Right forelimb (tissue), 1 donor: ENCODE results near the gene SLC6A11.
A peak's percentile ranks its signal among the peaks of the same experiment; 100 is the strongest.

Experiments used
- DNase-seq: peaks from one replicate; pipeline ENCODE4 v3.0.0-alpha.2; 2018

The SLC6A11 gene

DNA sequence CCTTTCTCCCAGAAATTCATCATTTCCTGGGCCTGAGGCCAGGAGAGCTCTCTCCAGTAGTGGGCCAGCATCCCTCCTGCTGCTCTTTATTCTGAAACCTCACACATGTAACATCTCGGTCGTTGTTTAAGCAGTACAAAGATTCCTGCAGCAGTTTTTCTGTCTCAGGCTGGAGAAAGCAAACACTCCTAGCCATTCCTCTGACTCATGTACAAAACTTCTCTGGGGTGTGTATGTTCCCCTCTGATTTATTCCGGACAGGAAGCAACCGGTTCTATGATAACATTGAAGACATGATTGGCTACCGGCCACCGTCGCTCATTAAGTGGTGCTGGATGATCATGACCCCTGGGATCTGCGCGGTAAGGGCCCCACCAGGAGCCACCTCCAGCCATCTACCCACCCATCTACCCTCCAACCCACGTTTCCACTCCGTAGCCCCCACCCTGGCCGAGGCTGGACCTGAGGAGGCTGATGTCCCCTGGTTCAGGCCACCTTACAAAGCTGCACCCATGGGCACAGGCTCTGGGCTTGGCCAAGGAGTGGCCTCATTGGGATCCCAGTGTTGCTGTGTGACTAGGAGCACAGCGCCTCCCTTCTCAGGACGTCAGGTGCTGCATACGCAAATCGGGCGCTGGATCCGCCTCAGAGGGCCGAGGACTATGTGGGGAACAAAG is 117.9 kb downstream of the SLC6A11 start:
- DNase-seq, result peak; percentile 16

DNA sequence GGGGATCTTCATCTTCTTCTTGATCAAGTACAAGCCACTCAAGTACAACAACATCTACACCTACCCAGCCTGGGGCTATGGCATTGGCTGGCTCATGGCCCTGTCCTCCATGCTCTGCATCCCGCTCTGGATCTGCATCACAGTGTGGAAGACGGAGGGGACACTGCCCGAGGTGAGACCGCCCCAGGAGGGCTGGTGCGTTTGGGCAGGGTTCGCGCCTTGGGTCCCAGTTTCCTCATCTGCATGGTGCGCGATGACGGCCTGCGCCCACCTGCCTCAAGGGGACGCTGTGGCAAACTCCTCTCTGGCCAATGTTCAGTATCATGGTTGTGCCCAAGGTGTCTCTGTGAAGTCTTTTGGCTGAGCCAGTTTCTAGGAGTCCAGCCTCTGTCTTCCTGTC is 119.0 kb downstream of the SLC6A11 start:
- DNase-seq, result peak; percentile 21

- DNase-seq, result peak; percentile 31
Measured at GRCh38 chr3:10935846-10936631, 120.0 kb downstream of the SLC6A11 start.

- DNase-seq, result peak; percentile 29
Measured at GRCh38 chr3:10936686-10937085, 120.7 kb downstream of the SLC6A11 start.

- DNase-seq, result peak; percentile 12
Measured at GRCh38 chr3:10937141-10937825, 121.3 kb downstream of the SLC6A11 start.

GRCh38 chr3:10939556-10939955 is 123.5 kb downstream of the SLC6A11 start:
- no peak for DNase-seq

- no peak for DNase-seq
Measured at GRCh38 chr3:10940106-10940505, 124.1 kb downstream of the SLC6A11 start.

- DNase-seq, result no peak
Measured at GRCh38 chr3:10941972-10942371, 125.9 kb downstream of the SLC6A11 start.

- no peak for DNase-seq
Measured at GRCh38 chr3:10942690-10943205, 126.7 kb downstream of the SLC6A11 start.

DNA sequence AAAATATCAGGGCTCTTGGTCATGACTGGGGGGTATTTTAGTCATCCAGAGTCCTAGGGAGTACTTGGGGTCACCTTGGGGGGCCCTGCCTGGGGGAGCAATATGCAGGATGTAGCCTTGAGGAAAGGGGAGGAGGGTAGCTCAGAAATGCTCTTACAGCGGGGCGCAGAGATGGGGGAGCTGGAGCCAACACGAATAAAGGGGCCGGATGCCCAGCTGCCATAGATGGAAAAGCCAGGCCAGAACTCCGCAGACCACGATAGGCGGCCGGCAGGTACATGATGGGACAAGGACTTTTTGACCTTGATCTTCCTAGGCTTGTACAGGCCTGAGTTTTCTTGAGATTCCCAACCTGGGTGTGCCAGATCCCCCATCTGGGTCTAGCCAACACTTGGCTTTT is 128.8 kb downstream of the SLC6A11 start:
- no peak for DNase-seq

DNA sequence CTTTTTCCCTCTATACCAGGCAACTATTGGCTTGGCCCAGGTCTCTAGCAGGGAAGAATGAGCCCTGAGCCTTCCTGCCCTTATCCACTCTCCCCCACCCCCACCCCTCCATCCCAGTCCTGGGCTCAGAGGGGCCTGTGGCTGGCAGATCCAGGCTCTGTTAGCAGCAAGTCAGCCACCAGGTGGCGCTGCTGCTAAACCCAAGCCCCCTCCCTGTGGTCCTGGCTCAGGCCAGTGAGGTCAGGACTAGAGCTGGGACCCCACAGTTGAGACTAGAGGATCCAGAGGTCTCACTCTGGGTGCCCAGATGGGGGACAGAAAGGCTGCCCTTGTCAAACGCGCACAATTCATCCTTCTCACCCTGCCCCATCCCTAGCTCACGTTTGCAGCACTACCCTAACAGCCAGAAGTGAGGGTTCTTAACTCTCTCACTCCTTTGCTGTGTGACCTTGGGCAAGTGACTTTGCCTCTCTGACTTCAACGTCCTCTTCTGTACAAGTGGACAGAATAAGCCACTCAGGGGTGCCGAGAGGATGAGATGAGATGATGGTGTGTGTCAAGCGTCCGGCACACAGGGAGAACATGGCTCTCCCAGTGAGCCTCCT is 129.8 kb downstream of the SLC6A11 start:
- peak; percentile 80 for DNase-seq

DNA sequence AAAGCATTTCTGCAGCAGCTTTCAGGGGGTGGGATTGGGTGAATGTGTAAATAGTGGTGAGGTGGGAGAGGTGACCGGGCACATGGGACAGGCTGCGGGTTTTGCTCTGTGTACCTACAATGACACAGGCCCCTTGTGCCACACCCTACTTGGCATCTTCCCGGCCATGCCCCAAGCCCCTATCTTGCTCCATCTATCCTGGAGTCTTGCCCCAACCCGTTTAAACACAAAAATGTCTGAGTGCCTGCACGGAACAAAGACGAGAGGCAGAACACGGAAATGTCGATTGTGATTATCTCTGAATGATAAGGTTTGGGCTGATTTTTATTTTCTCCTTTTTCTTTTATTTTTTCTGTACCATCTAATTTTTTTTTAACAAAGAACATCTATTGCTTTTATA is 130.5 kb downstream of the SLC6A11 start:
- DNase-seq, result no peak

DNA sequence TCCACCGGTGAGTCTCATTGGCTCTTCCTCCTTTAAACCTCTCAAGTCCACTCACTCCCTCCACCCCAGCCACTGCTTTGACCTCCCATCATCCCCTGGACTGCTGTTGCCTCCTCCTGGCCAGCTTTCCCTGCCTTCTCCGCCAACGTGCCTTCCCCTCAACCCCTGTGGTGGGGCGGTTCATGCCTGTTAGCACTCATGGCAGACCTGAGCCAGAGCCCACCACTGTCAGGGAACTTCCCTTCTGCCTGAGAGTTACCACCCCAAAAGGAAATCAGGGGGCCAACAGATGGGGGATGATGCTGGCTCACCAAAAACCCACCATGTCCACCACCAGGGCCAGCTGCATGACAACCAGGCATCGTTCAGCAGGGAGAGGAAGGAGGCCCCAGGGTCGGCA is 132.3 kb downstream of the SLC6A11 start:
- DNase-seq, result no peak

DNA sequence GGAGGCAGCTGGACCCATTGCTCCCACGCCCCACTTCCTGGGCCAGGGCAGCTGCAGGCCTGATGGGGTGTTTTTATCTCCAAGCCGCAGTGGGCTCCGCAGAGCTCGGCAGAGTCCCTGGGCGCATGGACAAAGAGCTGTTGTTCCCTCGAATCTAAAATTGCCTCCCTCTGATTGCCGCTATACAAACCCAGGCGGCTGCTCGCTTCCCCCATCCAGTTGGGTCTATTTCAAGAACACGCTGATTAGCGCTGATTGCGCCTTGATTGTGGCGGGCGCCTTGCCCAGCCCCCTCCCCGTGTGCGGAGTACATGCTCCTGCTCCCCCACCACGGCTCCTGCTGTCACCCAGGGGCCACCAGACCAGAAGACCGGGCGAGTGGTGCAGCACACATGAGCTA is 133.2 kb downstream of the SLC6A11 start:
- DNase-seq, result no peak

DNA sequence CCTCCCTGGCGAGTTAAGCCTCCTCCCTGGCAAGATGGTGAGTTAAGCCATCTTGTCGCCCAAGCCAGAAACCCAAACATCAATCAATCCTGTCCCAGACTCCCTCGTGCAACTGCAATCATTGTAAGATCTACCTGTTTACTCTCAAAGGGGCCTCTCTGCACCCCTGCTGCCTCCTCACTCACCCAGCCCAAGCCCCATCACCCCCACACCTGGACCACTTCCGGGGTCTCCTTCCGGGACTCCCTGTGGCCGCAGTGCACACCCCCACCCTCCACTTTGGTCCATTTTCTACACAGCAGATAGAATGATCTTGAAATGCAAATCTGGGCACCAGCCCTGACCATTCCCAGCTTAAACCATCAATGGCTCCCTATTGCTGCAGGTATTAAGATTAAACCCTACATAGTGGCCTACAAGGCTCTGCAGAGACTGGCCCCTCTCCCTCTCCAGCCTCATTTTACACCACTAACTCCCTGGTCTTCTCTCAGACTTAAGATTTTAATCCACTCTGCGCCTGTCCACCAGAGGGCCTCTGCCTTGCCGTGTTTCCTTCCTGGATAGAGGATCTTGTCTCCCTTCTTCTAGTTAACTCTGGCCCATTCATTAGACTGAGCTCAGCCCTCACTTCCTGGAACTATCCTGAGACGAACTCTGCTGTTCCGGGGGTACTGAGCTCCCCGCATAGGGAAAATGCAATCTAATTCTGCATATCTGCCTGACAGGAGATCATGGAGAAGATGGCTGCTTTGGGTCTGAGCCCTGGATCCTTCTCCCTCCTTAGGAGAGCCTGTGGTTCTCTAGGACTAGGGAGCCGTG is 134.7 kb downstream of the SLC6A11 start:
- DNase-seq, result peak; percentile 59

DNA sequence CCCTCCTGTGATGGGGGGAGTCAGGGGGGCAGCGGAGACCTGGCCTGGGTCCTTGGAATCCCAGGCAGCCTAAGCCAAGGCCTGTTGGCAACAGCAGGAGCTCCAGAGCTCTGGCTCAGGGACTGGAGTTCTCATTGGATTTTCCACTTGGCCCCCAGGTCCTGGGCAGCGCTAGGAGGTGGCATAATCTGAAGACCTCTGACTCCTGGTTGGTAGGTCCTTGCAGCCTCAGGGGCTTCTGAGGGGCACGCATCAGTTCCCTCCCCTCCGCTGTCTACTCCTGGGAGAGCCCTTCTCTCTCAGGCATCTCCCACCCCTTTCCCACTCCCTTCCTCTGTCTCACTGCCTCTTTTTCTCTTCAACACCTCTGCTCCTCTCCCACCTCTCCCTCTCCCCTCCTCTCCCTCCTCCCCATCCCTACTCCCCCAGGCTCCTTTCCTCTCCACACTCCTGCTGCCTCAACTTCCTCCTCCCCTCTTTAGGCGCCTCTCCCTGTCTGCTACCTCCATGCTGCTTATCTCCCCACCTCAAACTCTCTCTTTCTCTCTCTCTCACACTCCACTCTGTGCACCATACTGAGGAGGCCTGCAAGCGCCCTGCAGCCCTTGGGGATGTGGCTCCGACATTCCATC is 135.4 kb downstream of the SLC6A11 start:
- no peak for DNase-seq

GRCh38 chr3:10952525-10952924 is 136.5 kb downstream of the SLC6A11 start:
- no peak for DNase-seq

DNA sequence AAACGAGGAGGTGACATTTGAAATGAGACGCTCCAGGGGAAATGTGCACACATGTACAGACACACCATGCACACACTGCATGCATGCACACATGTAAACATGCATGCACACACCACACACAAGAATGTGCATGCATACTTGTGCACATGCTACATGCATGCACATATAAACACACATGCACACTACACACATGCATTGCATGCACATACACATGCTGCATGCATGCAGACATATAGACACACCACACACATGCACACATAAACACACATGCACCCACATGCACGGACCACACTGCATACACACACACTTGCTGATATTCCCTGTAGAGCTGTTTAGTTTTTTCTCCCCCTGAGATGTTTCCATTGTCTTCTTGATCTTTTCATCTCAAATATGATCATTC is 138.7 kb downstream of the SLC6A11 start:
- DNase-seq, result no peak

- peak; percentile 60 for DNase-seq
Measured at GRCh38 chr3:10955711-10956453, 139.9 kb downstream of the SLC6A11 start.

- DNase-seq, result no peak
Measured at GRCh38 chr3:10956531-10956930, 140.5 kb downstream of the SLC6A11 start.

GRCh38 chr3:10956986-10957385 is 141.0 kb downstream of the SLC6A11 start:
- DNase-seq, result no peak
